Effector memory CD4-positive, alpha-beta T cell (primary cell): ENCODE data around the gene SEC62.

Source experiments
- DNase-seq, 3 donors: peaks; one replicate each; pipeline ENCODE4 v3.0.0-alpha.2; 2020
- H3K27ac ChIP-seq: 2 replicates; pipeline ENCODE4 v1.7.0; 2013; ENCODE audit warnings: mild to moderate bottlenecking, low read length, moderate library complexity; ENCODE audit not compliant: insufficient read depth, poor library complexity, severe bottlenecking
- H3K27me3 ChIP-seq: replicated peaks from 2 replicates; pipeline ENCODE4 v1.7.0; 2013; ENCODE audit warnings: mild to moderate bottlenecking, low read length; ENCODE audit not compliant: insufficient read depth, control insufficient read depth, poor library complexity, severe bottlenecking
- H3K36me3 ChIP-seq: 2 replicates; pipeline ENCODE4 v1.7.0; 2013; ENCODE audit warnings: mild to moderate bottlenecking, low read length, moderate library complexity; ENCODE audit not compliant: control insufficient read depth, insufficient read depth
- H3K4me1 ChIP-seq: 2 replicates; pipeline ENCODE4 v1.7.0; 2013; ENCODE audit warnings: low read length, mild to moderate bottlenecking; ENCODE audit not compliant: control insufficient read depth, insufficient read depth, poor library complexity, severe bottlenecking
- H3K4me3 ChIP-seq: 2 replicates; pipeline ENCODE4 v1.7.0; 2013; ENCODE audit warnings: low read length, low read depth, mild to moderate bottlenecking; ENCODE audit not compliant: insufficient read depth, poor library complexity, severe bottlenecking
- H3K9me3 ChIP-seq: 2 replicates; pipeline ENCODE4 v1.7.0; 2013; ENCODE audit warnings: mild to moderate bottlenecking, low read length, moderate library complexity; ENCODE audit not compliant: control insufficient read depth

Gene SEC62

DNA sequence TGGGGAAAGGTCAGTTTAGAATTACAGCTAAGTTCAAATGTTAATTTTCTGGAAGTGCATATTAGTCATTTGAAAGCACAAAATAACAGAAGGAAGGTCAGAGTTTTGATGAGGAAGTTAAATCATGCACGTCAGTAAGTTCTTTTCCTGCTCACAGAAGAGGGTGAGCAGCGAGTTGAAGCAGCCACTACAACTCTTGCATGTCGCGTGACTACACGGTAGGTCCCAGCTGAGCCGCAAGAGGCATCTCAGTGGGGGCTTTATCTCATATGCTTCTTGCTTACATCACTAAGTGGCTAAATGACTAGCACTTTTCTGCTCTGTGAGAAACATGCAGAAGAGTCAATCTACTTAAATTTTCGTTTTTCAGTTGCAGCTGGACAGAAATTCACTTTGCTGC is 21.3 kb upstream of the SEC62 start:
- Histone ChIP-seq H3K36me3 (no peaks in the 10 kb centered on the region), H3K9me3 (no peaks in the 10 kb centered on the region), H3K27ac (no peak overlapping the region), H3K4me3 (no peak overlapping the region), H3K27me3 (no peaks in the 10 kb centered on the region), H3K4me1 (no peaks in the 10 kb centered on the region)
- DNase-seq, result no peak

DNA sequence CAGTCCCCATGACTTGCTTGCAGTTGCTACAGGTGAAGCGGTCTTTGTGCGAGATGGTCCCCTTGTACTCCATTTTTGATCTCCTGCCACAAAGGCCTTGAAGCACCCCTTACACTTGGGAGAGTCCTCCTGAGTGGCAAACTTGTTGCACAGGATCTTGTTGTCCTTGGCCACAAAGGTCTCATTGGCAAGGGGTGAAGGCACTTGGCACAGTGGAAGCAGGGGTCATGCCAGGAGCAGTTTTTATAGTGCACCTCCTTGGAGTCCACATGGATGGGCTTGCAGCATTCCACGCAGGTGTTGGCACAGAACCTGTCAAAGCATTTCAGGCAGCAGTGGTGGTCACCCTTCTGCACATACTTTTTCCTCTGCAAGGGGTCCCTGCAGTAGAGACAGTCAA is 20.3 kb upstream of the SEC62 start:
- Histone ChIP-seq H3K27ac (no peak overlapping the region), H3K27me3 (no peaks in the 10 kb centered on the region), H3K9me3 (no peaks in the 10 kb centered on the region), H3K36me3 (no peaks in the 10 kb centered on the region), H3K4me1 (no peaks in the 10 kb centered on the region), H3K4me3 (no peak overlapping the region)
- no peak for DNase-seq

DNA sequence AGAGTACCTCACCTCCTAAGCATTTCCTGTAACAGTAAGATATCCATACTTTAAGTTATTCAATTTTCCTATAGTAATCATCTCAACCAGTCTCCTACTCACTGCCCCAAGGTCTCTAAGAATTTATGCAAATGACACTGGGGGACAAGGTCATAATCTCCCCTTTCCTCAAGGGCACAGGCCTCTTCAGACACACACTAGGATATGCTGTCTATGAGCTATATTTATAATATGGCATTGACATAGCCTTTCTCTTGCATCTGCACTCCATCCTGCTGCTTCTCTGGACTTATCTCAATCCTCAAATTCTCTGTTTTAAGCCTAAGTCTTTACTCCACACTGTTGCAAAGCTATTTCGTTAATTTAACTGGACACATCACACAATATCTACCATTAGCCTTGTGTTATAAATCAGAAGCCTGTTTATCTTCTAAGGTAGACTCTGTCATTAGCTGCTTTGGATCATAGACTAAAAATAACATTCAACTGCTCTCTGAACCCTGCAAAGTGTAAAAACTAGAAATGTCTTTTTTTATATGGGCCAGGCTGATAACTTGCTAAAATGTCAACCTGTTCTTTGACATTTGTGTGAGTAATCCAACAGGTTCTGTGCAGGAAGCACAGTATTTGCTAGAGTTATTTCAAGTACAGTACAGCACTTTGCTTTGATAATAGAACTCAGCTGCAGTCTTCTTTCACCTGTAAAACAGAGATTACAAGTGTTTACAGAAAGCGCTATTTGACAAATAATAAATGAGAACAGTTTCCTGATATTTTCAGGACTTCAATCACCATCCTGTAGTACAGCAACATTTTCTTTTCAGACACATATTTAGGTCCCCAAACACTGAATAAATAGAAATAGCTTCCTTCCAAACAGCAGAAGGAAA is 17.8 kb upstream of the SEC62 start:
- H3K9me3 ChIP-seq, result no peaks in the 10 kb centered on the region
- H3K27me3 ChIP-seq, result no peaks in the 10 kb centered on the region
- DNase-seq, result no peak
- no peak overlapping the region for H3K4me3 ChIP-seq
- H3K36me3 ChIP-seq, result no peaks in the 10 kb centered on the region
- no peaks in the 10 kb centered on the region for H3K4me1 ChIP-seq
- H3K27ac ChIP-seq, result no peak overlapping the region

DNA sequence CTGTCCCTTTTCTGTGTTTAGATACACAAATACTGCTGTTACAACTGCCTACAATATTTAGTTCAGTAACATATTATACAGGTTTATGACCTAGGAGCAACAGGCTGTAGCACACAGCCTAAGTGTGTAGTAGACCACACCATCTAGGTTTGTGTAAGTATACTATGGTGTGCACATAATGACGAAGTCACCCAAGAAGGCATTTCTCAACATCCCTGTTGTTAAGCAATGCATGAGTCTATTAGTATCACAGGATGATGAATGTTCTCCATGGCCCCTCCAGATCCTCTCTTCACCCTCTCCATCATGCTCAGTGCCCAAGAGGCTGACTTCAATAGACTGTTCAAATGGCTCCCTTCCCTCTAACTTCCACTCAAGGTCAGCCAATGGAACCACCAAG is 14.6 kb upstream of the SEC62 start:
- H3K4me1 ChIP-seq, result no peaks in the 10 kb centered on the region
- H3K4me3 ChIP-seq, result no peak overlapping the region
- no peak for DNase-seq
- no peaks in the 10 kb centered on the region for H3K36me3 ChIP-seq
- no peaks in the 10 kb centered on the region for H3K27me3 ChIP-seq
- no peaks in the 10 kb centered on the region for H3K9me3 ChIP-seq
- H3K27ac ChIP-seq, result no peak overlapping the region

DNA sequence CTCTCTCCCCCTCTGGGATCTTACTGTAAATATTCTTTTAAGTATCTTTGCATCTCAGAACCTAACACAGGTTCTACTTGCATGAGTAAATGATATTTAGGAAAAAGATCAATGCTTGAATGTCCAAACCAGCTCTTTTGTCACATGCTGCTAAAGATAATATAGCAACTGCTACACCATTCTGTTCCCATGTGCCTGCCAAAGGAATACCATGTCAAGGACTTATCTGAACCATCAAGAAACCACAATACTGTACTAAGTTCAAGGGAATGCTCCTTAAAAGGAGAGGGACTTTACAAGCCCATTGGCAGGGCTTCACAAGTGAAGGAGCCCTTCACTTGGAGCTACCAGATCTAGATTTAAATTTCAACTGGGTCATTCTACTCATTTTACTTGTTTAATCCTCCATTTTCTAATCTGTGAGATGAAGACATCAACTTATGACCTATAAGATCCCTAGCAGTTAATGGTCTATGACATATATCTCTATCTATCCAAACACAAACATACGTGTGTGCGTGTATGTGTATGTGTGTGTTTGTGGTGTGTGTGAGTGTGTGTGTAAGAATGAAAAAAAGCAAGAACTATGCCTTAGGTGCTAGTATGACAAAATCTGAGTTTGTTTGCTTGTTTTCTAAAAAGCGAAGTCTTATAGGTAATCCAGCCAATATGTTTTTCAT is 13.0 kb upstream of the SEC62 start:
- H3K4me1 ChIP-seq, result no peaks in the 10 kb centered on the region
- H3K9me3 ChIP-seq, result no peaks in the 10 kb centered on the region
- no peak overlapping the region for H3K4me3 ChIP-seq
- no peak for DNase-seq
- no peaks in the 10 kb centered on the region for H3K27me3 ChIP-seq
- H3K36me3 ChIP-seq, result no peaks in the 10 kb centered on the region
- no peak overlapping the region for H3K27ac ChIP-seq

GRCh38 chr3:169954142-169954756 is 12.4 kb upstream of the SEC62 start:
- DNase-seq, result no peak
- no peaks in the 10 kb centered on the region for H3K9me3 ChIP-seq
- H3K27ac ChIP-seq, result no peak overlapping the region
- no peaks in the 10 kb centered on the region for H3K36me3 ChIP-seq
- H3K4me3 ChIP-seq, result no peak overlapping the region
- no peaks in the 10 kb centered on the region for H3K4me1 ChIP-seq
- H3K27me3 ChIP-seq, result no peaks in the 10 kb centered on the region

DNA sequence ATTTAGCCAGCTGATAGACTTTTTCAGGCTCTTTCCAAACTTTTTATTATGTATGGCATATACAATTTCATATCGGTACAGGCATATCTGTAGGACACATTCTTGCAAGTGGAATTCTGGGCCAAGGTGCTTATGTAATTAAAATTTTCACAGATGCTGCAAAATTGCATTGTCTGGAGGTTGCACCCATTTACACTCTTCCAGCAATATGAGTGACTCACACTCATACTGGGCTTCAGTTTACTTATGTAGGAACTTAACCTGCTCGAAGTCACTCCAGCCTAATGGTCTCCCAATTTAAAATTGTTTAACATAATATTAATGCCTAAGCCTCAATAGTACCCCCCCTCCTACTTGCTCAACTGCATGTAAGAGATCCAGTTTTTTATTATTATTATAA is 11.2 kb upstream of the SEC62 start:
- H3K4me3 ChIP-seq, result no peak overlapping the region
- no peaks in the 10 kb centered on the region for H3K9me3 ChIP-seq
- DNase-seq, result no peak
- H3K36me3 ChIP-seq, result no peaks in the 10 kb centered on the region
- H3K4me1 ChIP-seq, result no peaks in the 10 kb centered on the region
- no peak overlapping the region for H3K27ac ChIP-seq
- H3K27me3 ChIP-seq, result no peaks in the 10 kb centered on the region

DNA sequence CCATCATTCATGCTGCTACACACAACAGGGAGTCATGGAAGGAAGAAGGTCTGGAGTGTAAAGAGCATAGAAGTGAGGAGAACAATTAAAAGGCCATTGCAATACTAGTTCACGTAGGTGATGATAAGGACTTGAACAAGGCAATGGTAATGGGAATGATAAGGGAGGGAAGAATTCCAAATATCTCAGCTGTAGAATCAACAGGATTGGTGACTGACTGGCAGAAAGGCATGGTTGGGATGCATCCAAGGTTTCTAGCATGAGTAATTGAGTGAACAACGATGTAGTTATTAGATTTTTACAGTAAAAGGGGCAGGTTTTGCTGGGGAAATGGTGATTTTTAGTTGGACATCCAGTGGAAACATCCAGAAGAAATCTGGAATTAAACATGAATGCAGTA is 2.4 kb upstream of the SEC62 start:
- no peak overlapping the region for H3K4me3 ChIP-seq
- no peaks in the 10 kb centered on the region for H3K36me3 ChIP-seq
- no peaks in the 10 kb centered on the region for H3K27me3 ChIP-seq
- no peak for DNase-seq
- H3K9me3 ChIP-seq, result no peaks in the 10 kb centered on the region
- H3K27ac ChIP-seq, result no peak overlapping the region
- H3K4me1 ChIP-seq, result peaks cover 12% of the 10 kb centered on the region

GRCh38 chr3:169965562-169966427 is 812 bp upstream of the SEC62 start:
- no peak for DNase-seq
- Histone ChIP-seq H3K9me3 (no peaks in the 10 kb centered on the region), H3K4me3 (peak overlapping the region; percentile 83), H3K4me1 (peaks cover 15% of the 10 kb centered on the region), H3K27ac (peak overlapping the region; percentile 91), H3K36me3 (no peaks in the 10 kb centered on the region), H3K27me3 (no peaks in the 10 kb centered on the region)
